A204.1 (cell line): ENCODE measurements around the gene FAM120A.
"Not testable (repeated sequence)": the region's sequence is repeated elsewhere in the genome, so short reads cannot be mapped to it uniquely, and the experiment has no call there.

Experiments
- FAIRE-seq: peaks from 2 replicates; lab custom pipeline; 2012; peaks lifted over from hg19 to GRCh38; lab: Jason Lieb, UNC

FAM120A gene, protein sequence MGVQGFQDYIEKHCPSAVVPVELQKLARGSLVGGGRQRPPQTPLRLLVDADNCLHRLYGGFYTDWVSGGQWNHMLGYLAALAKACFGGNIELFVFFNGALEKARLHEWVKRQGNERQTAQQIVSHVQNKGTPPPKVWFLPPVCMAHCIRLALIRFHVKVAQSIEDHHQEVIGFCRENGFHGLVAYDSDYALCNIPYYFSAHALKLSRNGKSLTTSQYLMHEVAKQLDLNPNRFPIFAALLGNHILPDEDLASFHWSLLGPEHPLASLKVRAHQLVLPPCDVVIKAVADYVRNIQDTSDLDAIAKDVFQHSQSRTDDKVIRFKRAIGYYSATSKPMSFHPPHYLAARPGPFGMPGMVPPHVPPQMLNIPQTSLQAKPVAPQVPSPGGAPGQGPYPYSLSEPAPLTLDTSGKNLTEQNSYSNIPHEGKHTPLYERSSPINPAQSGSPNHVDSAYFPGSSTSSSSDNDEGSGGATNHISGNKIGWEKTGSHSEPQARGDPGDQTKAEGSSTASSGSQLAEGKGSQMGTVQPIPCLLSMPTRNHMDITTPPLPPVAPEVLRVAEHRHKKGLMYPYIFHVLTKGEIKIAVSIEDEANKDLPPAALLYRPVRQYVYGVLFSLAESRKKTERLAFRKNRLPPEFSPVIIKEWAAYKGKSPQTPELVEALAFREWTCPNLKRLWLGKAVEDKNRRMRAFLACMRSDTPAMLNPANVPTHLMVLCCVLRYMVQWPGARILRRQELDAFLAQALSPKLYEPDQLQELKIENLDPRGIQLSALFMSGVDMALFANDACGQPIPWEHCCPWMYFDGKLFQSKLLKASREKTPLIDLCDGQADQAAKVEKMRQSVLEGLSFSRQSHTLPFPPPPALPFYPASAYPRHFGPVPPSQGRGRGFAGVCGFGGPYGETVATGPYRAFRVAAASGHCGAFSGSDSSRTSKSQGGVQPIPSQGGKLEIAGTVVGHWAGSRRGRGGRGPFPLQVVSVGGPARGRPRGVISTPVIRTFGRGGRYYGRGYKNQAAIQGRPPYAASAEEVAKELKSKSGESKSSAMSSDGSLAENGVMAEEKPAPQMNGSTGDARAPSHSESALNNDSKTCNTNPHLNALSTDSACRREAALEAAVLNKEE

DNA sequence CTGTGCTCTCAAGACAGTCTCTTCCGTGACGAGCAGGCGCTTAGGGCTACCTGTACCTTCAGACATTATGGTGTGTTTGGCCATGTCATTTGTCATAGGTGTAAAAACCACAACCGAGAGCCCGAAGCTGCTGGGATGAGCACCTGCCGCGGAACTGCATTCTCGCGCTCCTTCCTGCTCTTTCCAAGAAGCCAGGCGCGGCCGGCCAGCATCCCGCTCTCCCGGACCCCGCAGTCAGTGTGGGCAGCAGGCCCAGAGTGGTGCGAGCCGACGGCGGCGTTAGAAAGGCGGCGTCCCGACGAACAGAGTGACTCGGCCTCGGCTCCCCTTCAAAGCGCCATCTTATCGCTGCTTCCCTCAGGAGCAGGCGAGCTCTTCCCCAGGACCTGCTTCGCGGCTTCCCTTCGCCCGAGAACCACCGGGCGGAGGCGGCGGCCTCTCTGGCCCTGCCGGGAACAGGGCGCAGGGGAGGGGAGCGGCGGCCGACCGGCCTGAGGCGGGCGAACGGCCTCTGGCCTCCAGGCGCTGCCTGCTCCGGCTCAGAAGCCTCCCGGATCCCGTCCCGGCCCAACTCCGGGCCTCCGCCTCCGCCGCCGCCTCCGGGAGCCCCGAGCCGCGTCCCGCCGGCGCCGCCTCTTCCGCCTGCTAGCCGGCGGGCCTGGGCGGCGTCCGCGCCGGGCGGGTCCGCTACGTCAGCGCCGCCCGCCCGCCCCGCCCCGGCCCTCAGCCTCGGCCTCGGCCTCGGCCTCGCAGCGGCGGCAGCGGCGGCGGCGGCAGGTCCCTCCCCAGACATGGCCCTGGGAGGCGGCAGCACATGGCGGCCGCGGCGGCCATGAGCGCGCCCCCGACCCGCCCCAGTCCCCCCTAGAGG is at the start of gene FAM120A:
TSS of gene FAM120A (plus strand) at position 741 of the 871 bp plus-strand sequence. CDS start 231 bp downstream, outside the sequence.
- FAIRE-seq, result no peak

DNA sequence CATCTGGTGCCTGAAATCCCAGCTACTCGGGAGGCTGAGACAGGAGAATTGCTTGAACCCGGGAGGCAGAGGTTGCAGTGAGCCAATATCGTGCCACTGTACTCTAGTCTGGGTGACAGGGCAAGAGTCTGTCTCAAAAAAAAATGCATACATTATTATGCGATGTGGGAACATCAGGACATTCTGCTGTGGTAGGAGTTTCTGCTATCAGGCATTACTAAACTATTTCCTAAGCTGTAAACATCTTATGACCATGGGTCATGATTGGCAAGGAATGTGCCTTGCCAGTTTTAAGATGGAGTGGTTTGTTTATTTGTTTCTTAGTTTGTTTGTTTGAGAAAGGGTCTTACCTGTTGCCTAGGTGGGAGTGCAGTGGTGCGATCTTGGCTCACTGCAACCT is 45.1 kb upstream of the FAM120A start:
- no peak for FAIRE-seq

DNA sequence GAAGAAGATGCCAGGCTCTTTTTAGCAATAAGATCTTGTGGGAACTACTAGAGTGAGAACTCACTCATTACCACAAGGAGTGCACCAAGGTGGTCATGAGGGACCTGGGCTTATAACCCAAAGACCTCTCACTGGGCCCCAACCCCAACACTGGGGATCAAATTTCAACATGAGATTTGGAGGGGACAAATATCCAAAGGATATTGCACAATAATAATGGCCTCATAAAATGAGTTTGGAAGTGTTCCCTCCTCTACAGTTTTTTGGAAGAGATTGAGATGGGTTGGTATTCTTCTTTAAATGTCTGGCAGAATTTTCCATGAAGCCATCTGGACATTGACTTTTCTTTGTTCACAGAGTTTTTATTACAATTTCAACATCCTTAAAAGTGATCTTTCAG is 38.0 kb upstream of the FAM120A start:
- FAIRE-seq, result no peak

DNA sequence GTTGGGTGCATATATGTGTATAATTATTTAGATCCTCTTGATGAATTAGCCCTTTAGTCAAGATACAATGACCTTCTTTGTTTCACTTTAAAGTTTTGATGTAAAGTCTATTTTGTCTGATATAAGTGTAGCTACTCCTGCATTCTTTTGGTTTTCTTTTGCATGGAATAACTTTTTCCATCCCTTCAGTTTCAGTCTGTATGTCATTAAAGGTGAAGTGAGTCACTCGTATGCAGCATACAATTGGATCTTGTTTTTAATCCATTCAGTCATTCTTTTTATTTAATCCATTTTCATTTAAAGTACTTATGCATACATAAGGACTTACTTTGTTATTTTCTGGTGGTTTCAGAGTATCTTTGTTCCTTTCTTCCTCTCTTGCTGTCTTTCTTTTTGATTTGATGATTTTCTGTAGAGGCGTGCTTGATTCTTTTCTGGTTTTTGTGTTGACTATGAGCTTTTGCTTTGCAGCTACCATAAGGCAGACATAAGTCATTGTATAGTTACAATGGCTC is 36.3 kb upstream of the FAM120A start:
- FAIRE-seq, result no peak

DNA sequence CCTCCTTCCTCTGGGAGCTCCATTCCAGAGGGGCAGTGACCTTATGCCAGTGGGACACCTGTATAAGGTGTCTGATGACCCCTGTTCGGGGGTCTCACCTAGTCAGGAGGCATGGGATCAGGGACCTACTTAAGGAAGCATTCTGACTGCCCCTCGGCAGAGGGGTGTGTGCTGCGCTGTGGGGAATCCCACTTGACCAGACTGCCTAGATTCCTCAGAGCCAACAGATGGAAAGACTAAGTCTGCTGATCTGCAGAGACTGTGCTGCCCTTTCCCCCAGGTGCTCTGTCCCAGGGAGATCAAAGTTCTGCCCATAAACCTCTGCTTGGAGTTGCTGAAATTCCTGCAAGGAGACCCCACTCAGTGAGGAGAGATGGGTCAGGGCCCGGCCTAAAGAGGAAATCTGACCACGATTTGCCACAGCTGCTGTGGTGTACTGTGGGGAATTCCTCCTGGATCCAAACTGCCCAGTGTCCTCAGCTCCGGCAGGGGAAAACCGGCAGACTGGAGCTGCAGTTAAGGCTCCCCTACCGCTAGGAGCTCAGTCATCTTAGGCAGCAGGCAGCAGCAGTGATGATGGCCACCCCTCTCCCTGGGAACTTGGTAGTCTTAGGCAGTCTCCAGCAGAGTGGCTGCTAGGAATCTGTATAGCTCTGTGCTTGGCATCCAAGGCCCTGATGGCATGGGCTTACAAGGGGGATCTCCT is 34.8 kb upstream of the FAM120A start:
- no peak for FAIRE-seq

DNA sequence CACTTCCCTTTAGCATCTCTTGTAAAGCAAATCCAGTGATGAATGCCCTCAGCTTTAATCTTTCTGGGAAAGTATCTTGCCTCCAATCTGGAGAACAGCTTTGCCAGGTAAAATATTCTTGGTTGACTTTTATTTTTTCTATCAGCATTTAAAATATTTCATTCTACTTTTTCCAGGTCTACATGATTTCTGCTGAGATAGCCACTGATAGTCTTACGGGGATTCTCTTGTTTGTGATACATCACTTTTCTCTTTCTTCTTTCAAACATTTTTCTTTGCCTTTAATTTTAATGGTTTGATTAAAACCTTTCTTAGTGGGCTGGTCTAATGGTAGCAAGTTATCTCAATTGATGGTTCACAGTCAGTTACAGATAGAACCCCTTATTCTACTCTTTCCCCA is 33.9 kb upstream of the FAM120A start:
- no peak for FAIRE-seq

- FAIRE-seq, result no peak
Measured at GRCh38 chr9:93419023-93419422, 32.5 kb upstream of the FAM120A start.

- no peak for FAIRE-seq
Measured at GRCh38 chr9:93422977-93423616, 28.4 kb upstream of the FAM120A start.

DNA sequence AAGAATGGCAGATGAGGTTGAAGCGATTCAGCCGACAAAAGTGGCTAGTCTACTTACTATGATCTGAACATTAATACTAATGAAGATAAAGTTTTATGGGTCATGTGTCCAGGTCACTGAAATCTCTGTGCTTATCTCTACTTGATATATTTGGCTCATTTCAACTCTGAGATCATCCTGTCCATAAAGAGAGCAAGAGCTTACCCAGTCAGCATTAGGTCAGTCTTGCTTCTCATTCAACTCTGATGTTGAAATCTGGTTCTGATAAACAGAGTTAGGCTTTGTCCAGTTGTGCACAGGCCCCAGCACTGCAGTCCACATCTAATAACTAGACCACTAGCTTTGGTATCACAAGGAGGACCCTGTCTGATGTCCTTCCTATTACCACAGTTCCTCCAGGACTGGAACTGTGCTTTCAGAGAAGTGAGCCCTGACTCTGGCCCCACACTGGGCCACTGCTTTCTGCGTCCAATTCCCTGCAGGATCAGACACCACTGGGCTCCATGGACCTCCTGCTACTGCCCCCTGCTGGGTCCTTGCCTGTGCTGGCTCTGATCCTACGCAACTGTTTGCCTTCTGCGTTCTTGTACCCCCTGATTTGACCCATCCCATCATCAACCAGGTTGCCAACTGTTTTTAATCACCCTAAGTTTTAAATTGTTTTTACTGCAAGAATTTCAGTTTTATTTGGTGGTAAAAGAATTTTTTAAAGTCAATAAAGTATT is 23.7 kb upstream of the FAM120A start:
- no peak for FAIRE-seq

DNA sequence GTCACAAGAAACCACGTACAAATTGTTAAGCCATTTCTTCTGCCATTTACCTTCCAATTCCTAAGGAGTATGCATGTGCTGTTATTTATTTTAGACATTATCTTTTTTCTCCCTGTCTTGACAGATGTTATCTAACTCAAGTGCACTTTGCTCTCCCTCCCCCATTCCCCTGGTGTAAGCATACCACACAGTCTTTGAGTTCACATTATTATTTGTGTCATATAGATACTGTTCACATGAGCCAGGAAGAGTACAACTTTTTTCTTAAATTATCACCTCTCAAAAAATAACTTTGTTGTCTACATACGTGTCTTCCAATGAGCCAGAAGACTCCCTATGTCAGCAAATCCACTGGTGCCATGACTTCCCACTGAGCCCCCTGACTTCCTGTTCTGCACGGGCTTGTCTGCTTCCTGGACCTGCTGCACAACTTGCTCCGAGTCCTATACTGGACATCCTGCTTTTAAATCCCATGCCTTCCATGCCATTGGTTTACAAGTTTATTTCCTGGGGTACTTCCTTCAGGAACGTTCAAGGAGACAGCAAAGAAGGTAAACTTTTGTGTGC is 19.9 kb upstream of the FAM120A start:
- no peak for FAIRE-seq

- FAIRE-seq, result no peak
Measured at GRCh38 chr9:93432964-93433363, 18.5 kb upstream of the FAM120A start.

DNA sequence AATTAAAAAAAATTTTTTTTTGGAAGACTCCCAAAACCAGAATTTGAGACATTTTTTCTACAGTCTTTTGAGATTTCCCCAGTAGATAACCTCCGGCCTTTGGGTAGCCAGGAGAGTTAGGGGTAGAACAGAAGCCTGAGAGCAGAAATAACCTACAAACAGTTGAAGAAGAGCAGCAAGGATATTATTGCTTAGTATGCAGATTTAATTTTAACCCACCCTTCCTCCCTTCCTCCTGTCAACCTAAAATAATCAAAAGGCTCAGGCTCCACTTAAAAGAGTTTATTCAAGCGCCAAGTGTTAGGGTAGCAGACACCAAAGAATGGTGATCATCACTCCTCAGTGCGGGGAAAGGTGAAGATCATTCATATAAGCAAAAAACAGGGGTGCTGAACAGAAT is 17.4 kb upstream of the FAM120A start:
- FAIRE-seq, result no peak

DNA sequence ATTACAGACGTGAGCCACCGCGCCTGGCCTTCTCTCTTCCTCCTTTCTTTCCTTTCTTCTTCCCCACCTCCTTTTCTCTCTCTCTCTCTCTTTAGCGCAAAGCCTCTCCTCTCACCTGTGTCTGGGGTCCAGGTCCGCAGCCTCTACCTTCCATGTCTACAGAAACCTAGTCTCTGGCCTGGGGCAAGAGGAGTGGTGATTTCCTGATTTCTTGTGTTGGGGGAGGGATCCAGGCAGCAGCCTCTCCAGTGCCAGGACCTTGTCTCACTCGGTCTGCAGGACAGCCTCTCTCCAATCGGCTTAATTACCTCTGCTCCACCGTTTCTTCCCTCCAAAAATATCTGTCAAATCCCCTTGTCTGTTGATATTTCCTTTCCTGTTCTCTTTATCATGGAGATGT is 16.1 kb upstream of the FAM120A start:
- no peak for FAIRE-seq

GRCh38 chr9:93436218-93436617 is 15.3 kb upstream of the FAM120A start:
- no peak for FAIRE-seq

GRCh38 chr9:93436655-93437407 is 14.7 kb upstream of the FAM120A start:
- peak; percentile 83 for FAIRE-seq

DNA sequence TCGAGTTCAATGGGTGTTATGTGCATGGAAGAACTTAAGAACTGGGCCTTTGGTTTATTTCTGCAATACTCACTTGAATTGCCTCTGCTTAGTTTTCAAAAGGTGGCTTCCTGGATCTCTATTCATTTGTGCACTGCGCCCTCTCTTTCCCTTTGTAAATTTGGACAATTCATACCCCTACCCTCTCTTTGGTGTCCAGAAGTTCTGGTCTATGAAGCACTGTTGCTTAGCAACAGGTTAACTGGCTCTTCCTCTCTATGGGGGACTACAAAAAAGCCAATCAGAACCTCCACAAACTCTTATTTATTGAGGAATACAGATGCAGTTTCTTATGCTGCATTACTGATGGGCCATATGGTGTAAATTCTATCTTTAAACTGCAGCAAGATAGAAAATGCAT is 13.5 kb upstream of the FAM120A start:
- FAIRE-seq, result no peak

DNA sequence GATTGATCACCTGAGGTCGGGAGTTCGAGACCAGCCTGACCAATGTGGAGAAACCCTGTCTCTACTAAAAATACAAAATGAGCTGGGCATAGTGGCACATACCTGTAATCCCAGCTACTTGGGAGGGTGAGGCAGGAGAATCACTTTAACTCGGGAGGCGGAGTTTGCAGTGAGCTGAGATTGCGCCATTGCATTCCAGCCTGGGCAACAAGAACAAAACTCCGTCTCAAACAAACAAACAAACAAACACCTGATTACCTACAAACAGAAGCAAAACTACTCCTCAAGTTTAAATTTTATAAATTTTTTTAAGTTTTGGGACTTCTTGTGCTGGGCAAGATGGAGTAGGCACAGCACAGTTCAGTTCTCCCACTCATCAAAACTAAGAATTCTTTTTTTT is 12.2 kb upstream of the FAM120A start:
- FAIRE-seq, result not testable (repeated sequence)

GRCh38 chr9:93440896-93441580 is 10.4 kb upstream of the FAM120A start:
- FAIRE-seq, result no peak
